HL-60/S4 treated with retinoic acid at 250 ng/mL for 4 days and 3 days (cell line): ENCODE data around the gene TLCD1.

Source experiments
- in situ Hi-C: fragments of 300-500 bp; cut with MboI; formaldehyde crosslinking; loops from 2 replicates; pipeline ENCODE4 v1.7.0; 2022; ENCODE audit warnings: low sequenced_read_pairs

The TLCD1 gene

DNA sequence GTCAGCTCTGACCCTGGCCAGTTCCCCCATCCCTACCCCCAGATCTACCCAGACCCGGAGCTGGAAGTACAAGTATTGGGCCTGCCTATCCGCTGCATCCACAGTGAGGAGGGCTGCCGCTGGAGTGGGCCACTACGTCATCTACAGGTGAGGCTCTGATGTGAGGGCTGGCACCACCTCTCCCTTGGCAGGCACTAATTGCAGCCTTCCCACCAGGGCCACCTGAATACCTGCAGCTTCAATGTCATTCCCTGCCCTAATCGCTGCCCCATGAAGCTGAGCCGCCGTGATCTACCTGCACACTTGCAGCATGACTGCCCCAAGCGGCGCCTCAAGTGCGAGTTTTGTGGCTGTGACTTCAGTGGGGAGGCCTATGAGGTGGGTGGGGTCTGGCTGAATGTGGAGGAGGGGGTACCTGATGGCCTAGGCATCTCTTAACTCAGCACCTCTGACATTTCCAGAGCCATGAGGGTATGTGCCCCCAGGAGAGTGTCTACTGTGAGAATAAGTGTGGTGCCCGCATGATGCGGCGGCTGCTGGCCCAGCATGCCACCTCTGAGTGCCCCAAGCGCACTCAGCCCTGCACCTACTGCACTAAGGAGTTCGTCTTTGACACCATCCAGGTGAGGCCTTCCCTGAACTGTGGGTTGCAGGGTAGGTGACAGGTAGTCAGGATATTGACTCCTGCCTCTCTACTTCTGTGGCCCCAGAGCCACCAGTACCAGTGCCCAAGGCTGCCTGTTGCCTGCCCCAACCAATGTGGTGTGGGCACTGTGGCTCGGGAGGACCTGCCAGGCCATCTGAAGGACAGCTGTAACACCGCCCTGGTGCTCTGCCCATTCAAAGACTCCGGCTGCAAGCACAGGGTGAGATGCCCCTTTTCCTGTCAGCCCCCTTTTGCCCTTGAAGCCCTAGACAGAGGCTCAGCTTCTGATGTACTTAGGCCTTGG is 22.0 kb upstream of the TLCD1 start:
- in situ Hi-C loops = loop anchor here (25.0 kb wide), 1 partner anchor 364 kb away; no protein-coding TSS in a partner anchor

DNA sequence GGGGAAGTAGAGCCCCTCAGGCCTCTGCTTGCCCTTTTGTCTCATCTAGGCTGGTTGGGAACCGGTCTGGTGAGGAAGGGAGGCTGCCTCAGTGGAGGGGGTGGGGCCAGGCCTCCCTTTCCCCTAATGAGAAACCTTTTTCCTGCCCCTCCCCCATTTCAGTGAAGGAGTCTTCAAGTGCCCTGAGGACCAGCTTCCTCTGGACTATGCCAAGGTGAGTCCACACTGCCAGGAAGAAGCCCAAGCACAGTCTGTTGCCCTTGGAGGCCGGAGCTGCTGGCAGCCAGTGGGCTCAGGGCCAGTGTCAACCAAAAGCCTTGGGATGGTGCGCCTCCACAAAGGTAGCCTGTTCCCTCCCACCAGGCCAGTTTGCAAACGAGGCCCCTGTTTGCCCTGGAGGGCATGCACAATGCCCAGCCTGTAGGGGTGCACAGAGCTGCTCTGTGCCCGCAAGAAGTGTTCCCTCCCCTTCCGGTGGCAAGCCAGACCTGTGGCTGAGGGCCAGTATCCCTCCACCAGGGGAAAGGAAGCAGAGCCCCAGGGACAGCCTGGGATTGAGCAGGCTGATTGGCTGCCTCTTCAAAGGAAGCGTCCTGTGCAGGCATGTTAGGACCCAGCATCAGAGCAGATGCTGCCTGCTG is 21.1 kb upstream of the TLCD1 start:
- in situ Hi-C loops = loop anchor here (25.0 kb wide), 1 partner anchor 365 kb away; no protein-coding TSS in a partner anchor

DNA sequence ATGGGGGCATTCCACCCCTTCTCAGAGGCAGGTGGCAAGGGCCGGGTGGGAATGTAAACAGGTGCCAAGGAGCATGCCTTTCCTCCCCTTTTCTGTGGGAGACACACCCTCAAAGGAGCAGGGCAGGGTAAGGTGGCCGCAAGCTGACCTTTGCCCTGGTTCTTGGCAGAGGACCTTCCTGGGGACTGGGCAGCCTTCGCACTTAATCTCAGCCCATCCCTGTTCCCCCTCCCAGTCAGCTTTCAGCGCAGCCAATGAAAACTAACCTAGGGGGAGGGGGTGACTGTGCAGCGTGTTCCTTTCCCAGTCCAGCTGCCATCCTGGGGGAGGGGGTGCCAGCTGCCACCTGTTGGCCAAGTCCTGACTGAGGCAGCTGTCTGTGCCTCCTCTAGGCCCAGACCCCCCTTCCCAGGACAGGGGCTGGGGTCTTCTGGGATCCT is 20.6 kb upstream of the TLCD1 start:
- in situ Hi-C loops = loop anchor here (25.0 kb wide), 1 partner anchor 366 kb away; no protein-coding TSS in a partner anchor

DNA sequence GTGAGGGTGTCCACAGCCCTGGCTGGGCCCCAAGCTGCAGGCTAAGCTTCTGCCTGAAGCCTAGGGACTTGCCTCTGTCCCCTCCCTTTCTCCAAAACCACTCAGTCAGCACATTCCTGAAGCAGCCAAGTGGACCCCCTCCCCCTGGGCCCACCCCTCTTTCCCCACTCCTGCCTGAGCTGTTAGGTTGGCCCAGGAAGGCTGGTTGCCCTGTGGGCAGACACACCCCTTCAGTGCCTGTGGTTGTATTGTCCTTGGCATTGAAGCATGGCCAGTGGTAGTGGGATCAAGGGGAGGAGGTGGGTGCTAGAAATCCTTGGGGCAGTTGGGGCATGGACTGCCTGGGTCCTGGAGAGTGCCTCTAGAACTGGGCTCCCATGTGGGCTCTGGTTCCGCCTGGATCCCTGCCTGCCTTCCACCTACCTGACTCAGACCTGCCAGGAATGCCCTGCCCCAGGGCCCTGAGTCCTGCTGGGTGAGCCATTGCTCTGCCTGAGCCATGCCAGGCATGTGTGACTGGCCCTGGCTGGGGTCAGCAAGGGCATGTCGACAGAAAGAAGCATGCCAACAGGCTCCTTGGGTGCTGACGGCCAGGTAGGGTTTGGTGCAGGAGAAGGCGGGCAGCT is 19.9 kb upstream of the TLCD1 start:
- in situ Hi-C loops = loop anchor here (25.0 kb wide), 1 partner anchor 366 kb away; no protein-coding TSS in a partner anchor

DNA sequence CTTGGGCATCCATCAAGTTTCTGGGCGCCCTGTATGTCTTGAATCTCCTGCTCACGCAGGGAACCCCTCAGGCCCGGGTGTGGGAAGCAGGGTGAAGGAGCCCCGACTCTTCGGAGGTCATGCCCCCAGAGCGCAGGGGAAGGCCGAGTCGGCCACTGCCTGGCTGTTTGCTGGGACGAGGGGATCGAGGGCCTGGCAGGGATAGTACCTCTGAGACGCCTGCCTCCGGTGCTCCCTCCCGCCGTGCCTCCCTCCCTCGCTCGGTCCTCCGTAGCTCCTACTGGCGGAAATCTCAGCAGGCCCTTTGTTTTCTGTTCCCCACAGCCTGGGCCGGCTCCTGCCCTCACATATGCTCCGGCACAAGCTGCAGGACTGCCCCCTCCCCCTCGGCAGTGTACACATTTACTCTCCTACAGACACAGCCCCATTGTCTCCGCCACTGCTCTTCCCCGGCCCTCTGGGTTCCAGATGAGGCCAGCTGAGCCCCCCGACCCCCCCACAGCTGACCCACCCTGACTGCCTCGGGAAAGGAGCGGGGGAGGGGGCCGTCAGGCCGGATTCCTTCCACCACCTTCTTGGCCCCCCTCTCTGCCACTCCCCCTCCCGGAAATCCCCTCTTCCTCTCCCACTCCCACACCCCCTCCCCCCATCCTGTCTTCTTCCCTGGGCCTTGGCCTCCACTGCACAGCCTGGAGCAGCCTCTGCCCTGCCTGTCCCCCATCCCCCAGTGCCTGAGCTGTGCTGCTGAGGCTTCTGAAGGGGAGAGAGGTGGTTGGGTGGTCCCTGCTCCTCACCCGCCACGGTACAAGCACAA is 19.1 kb upstream of the TLCD1 start:
- in situ Hi-C loops = loop anchor here (25.0 kb wide), 1 partner anchor 367 kb away; no protein-coding TSS in a partner anchor

DNA sequence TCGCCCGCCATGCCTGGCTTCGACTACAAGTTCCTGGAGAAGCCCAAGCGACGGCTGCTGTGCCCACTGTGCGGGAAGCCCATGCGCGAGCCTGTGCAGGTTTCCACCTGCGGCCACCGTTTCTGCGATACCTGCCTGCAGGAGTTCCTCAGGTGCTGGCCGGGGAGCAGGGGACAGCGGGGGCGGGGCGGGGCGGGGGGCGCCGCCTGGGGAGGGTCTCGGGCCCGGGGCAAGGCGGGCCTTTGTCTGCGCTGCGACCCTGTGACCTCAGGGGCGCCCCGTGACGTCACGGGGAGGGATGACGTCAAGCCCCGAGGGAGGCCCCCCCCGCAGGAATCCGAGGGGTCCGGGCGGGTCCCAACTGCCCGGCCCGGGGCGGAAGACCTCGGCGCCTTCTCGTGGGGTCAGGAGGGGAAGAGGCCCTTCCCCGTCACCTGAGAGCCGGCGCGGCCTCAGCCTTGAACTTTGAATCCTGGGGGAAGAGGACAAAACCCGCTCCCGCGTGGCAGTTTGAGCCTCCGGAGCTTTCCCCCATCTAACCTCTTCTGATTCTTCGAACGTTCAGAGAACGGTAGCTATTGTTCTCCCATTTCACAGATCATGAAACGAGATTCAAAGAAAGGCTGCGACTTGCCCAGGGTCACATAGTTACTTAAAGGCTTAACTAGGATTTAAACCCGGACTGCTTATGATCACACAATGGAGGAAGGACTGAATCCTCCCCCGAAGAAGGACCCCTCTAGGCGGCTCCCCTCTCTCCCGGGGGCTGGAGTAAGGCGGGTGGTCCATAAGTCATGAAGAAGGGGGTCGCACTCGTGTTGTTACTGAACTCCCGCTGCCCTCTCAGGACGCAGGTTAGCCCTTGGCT is 18.3 kb upstream of the TLCD1 start:
- in situ Hi-C loops = loop anchor here (25.0 kb wide), 1 partner anchor 368 kb away; no protein-coding TSS in a partner anchor

DNA sequence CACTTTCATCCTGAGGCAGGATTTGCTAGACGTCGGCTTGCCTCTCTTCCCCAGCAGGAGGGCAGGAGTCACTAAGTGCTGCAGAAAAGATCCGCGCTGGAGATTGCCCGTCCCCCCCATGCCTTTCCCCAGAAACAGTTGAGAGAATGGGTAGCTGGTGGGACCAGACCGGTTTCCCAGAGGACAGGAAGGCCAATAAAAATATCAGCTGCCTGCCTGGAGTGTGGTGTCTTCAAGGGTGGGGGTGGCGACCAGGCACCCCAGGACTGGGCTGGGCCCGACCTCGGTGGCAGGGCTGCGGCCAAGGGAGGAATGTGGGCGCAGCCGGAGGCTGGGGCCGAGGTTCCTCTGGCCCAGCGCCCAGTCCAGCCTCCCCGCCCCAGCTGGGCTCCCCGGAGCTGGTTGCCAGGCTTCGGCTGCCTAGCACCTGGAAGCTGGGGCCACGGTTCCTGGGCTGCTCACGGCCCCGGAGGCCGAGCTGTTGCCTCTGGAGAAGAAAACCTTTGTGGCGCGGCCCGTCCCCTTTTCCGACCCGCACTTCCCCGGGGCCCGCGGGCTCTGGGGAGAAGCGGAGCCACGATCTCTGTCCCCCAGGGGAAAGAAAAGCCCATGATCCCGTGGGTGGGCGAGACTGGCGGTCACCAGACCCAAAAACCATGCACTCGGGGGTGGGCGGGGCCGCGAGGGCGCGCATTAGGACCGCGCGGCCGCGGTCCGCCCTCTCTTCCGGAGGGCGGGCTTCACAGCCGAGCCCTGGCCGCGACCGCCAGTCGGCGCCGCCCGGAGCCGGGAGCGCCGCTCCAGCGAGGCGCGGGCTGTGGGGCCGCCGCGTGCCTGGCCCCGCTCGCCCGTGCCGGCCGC is 17.4 kb upstream of the TLCD1 start, which contains the start of gene TRAF4:
Gene TRAF4 (plus strand): TSS at position 769 of the 861 bp plus-strand sequence. CDS start 102 bp downstream, outside the sequence.
- in situ Hi-C loops = loop anchor here (25.0 kb wide), 1 partner anchor 369 kb away; no protein-coding TSS in a partner anchor

DNA sequence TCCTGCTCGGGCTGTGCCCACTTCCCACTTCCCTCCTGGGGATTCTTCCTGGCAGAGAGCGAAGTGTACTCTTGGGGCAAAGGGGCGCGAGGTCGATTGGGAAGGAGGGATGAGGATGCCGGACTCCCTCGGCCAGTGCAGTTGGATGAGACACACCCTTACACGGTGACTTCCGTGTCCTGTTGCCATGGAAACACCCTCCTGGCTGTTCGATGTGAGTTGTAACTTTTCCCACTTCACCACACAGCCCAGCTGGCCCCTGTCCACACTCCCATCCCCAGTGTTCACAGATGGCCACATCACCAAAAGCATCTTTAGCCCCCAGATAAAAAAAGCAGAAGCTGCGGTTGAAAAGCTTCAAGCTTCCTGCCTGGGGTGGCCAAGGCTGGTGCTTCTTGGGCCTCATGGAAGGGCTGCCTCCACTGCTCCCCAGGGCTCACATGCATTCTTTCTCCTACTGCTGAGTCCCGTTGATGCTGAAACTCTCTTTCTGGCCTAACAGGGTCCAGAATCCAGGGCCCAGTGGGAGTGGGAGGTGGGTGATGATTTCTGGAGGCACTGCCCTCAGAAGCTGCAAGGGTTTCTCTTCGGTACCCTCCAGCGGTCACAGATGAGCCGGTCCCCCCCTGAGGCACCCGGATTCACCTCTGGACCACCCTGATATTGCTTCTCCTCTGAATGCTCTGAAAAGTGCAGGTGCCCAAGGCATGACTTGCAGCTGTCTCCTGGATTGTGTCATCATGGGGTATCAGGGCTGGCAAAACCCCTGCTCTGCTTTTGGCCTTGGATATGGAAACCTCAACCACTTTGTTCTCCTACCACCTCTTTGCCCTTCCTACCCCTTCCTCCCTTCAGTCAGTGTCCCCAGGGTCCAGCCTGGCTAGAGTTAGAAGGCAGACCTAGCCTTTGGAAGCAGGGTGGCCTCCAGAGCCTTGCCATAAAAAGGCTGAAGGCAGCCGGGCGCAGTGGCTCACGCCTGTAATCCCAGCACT is 15.6 kb upstream of the TLCD1 start:
- in situ Hi-C loops = loop anchor here (25.0 kb wide), 1 partner anchor 371 kb away; no protein-coding TSS in a partner anchor

DNA sequence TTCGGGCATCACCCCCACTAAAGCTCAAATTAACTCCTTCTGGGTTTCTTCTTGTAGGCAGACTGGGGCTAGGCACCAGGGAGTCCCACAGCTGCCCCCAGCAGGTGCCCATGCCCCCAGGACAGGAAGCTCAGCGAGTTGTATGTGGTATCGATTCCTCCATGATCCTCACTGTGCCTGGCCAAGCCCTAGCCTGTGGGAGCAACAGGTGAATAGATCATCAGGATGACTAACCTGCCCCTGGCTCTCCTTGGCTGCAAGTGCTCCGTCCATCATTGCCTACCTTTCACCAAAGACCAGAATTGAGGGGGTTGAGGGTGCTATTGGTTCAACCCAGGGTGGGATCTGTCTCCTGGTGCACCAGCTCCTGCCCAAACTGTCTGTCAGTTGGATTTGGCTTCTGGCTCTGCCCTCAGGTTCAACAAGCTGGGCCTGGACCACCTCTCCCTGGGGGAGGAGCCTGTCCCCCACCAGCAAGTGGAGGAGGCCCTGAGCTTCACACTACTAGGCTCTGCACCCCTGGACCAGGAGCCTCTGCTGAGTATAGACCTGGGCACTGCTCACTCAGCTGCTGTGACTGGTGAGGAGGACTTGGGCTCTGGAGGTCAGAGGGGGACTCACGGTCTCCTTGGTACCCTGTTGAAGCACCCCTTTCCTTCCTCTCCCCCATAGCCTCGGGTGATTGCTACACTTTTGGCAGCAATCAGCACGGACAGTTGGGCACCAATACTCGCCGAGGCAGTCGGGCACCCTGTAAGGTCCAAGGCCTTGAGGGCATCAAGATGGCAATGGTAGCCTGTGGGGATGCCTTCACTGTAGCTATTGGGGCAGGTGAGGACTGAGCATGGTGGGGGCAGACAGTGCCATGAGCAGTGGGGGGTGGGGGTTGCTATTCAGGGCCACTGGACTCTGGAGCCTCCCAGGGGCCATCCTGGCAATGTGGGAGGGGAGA is 14.6 kb upstream of the TLCD1 start:
- in situ Hi-C loops = loop anchor here (25.0 kb wide), 1 partner anchor 372 kb away; no protein-coding TSS in a partner anchor

DNA sequence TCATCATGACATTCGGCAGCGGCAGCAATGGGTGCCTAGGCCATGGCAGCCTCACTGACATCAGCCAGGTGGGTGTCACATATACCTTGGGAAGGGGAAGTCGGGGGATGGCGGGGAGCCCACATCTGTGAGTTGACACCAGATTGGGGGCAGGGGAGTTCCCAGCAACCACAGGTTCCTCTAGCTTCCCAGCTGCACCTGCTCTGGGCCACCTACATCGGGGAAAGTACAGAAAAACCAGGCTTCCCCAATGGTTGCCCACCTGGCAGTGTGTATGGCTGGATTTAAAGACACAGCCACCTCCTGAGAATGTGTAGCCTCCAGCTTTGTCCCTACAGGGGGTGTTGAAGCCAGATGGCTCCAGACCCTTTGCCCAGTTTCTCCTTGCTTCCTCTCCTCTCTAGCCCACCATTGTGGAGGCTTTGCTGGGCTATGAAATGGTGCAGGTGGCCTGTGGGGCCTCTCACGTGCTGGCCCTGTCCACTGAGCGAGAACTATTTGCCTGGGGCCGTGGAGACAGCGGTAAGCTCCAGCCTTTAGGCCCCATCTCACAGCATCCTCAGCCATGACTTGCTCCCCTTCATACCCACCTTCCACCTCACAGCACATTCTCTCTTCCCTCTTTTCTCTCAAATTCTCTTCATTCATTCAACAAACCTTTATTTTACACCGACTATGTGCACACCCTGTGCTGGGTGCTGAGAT is 12.8 kb upstream of the TLCD1 start:
- in situ Hi-C loops = loop anchor here (25.0 kb wide), 1 partner anchor 373 kb away; no protein-coding TSS in a partner anchor

DNA sequence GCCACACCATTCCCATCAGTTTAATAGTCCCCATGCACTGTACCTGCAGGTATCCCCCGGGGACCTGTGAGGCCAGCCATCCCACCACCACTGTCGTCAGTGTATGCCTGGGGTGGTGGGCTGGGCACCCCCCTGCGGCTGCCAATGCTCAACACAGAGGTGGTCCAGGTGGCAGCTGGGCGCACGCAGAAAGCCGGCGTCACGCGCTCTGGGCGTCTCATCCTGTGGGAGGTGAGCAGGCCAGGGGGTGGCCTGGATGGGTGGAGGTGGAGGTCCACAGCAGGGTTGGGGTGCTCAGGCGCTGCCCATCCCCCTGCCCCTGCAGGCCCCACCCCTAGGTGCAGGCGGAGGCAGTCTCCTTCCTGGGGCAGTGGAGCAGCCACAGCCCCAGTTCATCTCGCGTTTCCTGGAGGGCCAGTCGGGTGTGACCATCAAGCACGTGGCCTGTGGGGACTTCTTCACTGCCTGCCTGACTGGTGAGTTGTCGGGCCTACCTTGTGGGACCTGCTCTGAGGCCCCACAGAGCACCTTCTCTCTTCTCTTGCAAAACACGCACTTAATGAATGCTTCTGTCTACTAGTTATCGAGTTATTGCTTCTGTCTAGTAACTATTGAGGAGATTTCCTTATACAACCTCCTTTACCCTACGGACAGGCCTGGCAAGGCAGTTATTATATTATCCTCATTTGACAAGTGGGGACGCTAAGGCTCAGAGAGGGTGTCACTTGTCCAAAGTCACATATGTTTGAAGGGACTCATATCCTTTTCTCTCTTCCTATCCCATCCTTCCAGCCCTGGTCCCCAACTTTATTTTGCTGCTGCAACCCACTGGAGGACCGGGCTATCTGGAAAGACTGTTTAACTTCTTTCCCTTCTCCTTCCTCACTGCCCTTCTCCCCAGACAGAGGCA is 12.0 kb upstream of the TLCD1 start:
- in situ Hi-C loops = loop anchor here (25.0 kb wide), 1 partner anchor 374 kb away; no protein-coding TSS in a partner anchor

DNA sequence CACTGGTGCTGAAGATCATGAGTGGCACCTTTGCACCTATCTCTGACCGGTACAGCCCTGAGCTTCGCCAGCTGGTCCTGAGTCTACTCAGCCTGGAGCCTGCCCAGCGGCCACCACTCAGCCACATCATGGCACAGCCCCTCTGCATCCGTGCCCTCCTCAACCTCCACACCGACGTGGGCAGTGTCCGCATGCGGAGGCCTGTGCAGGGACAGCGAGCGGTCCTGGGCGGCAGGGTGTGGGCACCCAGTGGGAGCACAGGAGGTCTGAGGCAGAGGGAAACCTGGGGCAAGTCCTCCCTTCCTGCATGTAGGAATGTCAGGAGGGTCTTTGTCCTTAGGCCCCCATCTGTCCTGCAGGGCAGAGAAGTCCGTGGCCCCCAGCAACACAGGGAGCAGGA is 11.3 kb upstream of the TLCD1 start:
- in situ Hi-C loops = loop anchor here (25.0 kb wide), 1 partner anchor 375 kb away; no protein-coding TSS in a partner anchor

DNA sequence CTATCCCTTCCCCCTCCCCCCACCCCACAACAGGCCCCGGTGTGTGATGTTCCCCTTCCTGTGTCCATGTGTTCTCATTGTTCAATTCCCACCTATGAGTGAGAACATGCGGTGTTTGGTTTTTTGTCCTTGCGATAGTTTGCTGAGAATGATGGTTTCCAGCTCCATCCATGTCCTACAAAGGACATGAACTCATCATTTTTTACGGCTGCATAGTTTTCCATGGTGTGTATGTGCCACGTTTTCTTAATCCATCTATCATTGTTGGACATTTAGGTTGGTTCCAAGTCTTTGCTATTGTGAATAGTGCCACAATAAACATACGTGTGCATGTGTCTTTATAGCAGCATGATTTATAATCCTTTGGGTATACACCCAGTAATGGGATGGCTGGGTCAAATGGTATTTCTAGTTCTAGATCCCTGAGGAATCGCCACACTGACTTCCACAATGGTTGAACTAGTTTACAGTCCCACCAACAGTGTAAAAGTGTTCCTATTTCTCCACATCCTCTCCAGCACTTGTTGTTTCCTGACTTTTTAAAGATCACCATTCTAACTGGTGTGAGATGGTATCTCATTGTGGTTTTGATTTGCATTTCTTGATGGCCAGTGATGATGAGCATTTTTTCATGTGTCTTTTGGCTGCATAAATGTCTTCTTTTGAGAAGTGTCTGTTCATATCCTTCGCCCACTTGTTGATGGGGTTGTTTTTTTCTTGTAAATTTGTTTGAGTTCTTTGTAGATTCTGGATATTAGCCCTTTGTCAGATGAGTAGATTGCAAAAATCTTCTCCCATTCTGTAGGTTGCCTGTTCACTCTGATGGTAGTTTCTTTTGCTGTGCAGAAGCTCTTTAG is 10.1 kb upstream of the TLCD1 start:
- in situ Hi-C loops = loop anchor here (25.0 kb wide), 1 partner anchor 376 kb away; no protein-coding TSS in a partner anchor
